ENCODE data around the gene ANLN.
"Not testable (repeated sequence)": the region's sequence is repeated elsewhere in the genome, so short reads cannot be mapped to it uniquely, and the experiment has no call there.

The ANLN gene

GRCh38 chr7:36420307-36420706 is 30.6 kb downstream of the ANLN start:
- no peak for DNase-seq

DNA sequence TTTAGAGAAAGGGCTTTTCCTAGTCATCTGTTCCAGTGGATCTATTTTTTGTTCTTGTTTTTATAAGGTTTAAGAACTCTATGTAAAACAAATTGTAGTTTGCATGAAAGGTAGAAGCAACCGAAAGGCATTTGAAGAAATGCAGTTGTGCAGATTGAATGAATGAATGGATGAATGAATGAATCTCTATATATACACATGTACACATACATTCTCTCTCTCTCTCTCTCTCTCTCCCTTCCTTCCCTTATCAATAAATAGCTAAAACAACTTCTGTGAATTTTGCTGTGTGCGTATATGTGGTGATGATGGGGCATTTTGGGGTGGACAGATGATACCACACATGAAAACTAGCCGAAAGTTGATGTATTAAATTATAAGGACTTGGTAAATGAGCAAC is 32.4 kb downstream of the ANLN start:
- no peak for DNase-seq

- no peak for DNase-seq
These were observed 34.0 kb downstream of the ANLN start for GRCh38 chr7:36423633-36424032.

DNA sequence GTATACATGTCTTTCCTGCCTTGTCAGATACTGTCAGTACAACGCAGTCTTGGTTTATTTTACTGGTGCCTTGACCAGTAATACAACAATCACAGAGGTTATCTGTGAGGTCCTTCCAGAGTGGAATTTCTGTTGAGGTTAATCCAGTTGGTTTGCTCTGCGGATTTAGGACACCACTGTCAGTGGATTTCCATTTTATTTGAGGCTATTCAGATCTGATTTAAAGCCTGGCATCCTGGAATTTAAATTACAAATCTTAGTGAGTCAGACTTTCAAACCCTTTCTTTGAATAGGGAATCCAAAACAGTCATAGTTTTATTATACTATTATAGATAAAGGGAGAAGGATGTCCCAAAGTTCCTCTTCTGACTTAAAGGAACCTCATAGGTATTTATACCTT is 40.5 kb downstream of the ANLN start:
- DNase-seq, result no peak

- no peak for DNase-seq
These were observed 41.2 kb downstream of the ANLN start for GRCh38 chr7:36430881-36431280.

DNA sequence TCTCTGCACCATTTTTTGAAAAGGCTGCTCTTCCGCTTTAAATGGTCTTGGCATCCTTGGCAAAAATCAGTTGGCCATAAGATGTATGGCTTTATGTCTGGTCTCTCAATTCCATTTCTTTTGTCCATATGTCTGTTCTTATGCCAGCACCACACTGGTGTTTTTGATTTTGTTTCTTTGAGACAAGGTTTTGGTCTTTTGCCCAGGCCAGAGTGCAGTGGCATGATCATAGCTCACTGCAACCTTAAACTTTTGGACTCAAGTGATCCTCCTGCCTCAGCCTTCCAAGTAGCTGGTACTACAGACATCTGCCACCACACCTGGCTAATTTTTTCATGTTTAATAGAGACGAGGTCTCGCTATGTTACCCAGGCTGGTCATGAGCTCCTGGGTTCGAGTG is 48.5 kb downstream of the ANLN start:
- DNase-seq, result no peak

DNA sequence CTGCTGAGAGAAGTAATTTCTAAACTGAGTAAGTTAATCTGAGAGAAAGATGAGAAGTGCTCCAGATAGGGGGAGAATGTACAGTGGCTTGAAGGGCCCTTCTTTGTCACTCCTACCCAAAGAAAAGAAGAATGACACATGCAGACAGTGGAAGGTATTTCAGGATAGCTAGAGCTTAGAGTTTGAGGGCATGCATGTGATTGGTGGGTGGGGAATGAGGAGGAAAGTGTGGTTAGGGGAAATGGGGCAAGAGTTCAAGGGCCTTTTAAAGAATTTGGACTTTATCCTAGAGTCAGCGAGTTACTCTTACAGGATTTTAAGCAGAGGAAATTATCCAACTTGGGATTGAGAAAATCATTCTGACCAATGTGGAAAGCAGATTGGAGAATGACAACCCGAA is 50.0 kb downstream of the ANLN start:
- no peak for DNase-seq

DNA sequence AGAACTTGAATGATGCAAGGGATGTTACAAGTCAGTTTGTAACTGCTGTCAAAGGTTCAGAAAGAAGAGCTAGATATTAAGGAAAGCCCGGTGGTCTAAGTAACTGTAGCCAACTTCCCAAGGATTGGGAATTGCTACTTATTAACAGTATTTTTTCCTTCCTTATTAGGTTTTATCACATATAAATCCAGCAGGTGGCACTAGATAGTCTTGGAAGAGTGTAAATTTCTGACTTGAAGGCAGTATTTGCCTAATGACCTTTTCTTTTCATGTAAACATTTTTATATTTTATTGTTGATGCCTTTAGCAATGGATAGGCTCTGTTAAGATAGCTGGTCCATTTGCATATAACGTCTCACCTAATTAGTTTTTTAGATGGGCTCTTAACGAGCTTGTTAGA is 51.2 kb downstream of the ANLN start:
- no peak for DNase-seq

DNA sequence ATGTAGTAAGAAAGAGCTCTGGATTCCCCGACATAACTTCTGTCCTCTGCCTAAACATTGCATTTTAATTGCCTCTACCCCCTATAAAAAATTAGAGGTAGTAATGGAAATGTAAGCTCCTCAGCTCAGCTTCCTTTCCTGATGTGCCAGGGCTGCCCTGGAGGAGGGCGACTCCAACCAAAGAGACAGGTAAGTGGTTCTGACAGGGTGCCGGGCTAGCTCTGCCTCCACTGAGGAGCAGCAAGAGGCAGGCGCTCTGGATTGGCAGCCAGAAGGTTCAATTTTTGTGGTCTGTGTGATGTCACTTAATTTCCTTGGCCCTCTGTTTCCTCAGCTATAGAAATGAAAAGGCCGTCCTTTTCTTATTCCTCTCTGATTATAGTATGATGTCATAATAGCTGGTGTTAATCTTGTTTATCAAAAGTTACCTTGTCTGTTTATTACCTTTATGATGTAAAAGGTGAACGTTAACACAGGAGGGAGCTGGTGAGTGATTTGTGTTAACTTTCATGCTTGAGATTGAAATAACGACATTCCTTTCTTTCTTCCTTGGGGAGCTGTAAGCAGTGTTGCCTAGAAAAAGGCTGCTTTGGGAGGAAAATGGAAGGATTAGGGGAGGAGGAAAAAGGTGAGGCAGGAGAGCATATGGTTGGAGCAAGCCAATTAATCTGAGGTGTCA is 51.8 kb downstream of the ANLN start:
- DNase-seq, result no peak

DNA sequence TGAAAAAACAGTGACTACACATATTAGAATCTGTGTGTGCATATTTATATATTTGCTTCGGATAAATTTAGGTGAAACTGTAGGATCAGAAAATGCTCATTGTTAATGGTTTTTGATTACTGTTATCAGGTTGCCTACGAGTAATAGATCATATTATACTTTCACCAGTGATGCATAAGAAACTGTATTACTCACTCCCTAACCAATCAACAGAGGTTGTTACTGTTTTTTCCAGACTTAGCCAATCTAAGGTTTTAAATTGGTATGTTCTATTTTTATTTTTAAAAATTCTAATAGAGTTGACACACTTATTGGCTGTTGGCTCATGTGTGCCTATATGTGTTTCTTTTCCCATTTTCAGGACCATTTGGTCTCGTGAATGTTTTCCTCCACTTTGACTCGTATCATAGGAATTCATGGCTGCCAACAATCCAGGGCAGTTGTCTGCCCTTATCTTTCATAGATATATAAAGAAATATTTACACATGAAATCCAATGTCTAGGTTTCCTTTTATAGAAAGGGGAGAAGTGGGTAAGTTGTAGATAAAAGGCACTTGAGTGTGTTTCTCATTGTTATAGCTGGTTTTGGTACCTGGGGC is 59.2 kb downstream of the ANLN start:
- no peak for DNase-seq

DNA sequence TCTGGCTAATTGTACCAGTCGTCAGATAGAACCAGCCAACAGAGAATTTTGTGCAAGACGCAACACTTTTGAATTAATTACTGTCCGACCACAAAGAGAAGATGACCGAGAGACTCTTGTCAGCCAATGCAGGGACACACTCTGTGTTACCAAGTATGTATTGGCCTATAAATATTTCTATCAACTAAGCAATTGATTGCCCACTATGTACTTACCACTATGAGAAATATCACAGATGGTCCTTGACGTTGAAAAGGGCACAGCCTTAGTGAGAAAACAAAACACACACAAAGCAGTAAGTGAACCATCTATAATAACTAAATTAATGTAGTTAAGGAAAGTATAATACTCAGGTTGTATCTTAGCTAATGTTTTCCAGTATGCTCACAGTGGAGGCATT is 60.0 kb downstream of the ANLN start:
- no peak for DNase-seq

DNA sequence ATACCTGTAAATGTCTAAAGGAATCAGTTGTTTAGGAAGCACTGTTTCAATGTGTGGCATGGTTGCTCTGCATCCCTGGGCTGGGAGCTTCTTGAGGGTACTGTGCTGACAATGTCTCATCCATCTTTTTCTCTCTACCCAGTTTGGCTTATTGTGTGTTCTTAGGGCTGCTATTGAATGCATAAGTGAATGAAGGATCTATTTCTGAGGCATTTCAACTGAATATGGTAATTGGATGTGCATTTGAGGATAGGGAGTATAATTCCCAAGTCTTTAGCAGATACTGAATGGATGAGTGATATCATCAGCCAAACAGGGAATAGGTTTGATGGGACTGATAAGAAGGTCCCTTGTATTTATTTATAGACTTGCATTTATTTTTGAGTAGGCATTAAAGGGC is 64.1 kb downstream of the ANLN start:
- no peak for DNase-seq

- no peak for DNase-seq
These were observed 66.0 kb downstream of the ANLN start for GRCh38 chr7:36455646-36456045.

GRCh38 chr7:36456138-36456537 is 66.5 kb downstream of the ANLN start:
- DNase-seq, result no peak

DNA sequence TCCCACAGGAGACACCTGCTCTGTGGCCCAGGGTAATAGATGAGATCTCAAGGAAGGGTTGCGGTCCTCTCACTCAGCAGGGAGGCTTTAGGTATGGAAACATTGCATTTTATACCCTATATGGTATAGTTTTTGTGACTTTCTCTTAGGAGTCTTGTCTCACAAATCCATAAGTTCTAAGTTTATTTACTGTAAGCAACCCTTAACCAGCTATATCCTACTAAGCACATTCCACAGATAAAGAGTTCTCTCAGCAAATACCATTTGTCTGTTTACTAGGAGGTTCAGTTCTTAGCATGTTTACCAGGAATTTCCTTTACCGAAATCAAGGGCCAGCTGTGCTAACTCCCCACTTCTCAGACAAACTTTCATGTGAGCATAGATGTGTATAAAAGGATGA is 66.9 kb downstream of the ANLN start:
- DNase-seq, result no peak

DNA sequence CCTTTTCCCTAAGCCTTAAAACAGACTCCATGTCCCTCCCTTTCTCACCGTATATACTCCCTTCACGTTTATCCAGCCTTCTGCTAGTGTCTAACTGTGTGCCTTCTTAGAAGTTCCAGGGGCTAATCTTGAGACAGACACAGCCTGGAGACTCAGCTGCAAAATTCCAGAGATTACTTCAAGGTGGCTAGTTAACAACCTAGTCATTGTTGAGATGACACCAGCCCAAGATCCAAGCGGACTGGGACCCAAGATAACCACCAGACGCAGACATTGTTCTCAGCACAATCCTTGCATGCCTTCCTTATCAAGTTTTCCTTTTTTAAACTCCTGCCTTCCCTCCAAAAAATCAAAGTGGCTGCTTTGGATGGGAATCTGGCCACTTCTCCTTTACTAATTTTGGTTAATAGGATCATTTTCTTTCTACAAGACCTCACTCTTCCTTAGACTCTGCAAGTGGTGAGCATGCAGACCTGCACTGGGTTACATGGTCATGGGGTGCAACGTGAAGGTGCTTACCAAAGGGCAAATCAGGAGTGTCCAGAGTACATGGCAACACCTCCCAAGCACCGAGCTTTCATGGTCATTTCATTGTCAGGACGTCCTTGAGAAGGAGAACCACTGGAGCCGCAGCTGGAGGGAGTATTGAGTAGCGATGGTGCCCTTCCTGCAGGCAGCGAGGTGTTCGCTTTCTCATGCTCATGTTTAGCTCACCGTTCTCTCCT is 69.7 kb downstream of the ANLN start:
- peak; percentile 78 for DNase-seq

DNA sequence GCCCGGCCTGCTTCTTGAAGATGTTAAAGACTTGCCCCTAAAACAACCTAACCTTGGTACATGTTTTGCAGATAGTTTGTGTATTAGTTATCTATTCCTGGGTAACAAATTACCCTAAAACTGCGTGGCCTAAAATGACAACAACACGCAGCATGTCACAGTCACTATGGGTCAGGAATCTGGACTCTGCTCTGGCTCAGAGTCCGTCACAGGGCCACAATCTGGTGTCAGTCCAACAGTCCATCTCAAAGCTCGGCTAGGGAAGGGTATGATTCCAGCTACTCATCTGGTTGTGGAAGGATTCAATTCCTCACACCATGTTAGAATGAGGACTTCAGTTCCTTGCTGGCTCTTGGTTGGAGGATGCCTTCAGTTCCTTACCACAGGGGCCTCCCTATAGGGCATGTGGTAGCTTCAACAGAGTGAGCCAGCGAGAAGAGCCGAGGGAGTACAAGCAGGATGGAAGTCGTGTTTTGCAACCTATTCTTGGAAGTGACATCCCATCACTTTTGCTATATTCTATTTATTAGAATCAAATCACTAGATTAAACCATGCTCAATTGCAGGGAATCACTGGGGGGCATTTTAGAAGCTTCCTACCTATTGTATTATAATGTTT is 71.3 kb downstream of the ANLN start:
- DNase-seq, result no peak

- DNase-seq, result no peak
These were observed 73.0 kb downstream of the ANLN start for GRCh38 chr7:36462551-36463137.

- DNase-seq, result no peak
These were observed 74.6 kb downstream of the ANLN start for GRCh38 chr7:36464271-36464670.

DNA sequence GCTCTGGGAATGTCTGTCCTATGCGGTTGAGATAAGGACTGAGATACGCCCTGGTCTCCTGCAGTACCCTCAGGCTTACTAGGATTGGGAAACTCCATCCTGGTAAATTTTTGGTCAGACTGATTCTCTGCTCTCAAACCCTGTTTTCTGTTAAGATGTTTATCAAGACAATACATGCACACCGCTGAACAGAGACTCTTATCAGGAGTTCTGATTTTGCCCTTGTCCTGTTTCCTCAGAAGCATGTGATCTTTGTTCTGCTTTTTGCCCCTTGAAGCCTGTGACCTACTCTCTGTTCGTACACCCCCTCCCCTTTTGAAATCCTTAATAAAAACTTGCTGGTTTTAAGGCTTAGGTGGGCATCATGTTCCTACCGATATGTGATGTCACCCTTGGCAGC is 76.3 kb downstream of the ANLN start:
- not testable (repeated sequence) for DNase-seq

DNA sequence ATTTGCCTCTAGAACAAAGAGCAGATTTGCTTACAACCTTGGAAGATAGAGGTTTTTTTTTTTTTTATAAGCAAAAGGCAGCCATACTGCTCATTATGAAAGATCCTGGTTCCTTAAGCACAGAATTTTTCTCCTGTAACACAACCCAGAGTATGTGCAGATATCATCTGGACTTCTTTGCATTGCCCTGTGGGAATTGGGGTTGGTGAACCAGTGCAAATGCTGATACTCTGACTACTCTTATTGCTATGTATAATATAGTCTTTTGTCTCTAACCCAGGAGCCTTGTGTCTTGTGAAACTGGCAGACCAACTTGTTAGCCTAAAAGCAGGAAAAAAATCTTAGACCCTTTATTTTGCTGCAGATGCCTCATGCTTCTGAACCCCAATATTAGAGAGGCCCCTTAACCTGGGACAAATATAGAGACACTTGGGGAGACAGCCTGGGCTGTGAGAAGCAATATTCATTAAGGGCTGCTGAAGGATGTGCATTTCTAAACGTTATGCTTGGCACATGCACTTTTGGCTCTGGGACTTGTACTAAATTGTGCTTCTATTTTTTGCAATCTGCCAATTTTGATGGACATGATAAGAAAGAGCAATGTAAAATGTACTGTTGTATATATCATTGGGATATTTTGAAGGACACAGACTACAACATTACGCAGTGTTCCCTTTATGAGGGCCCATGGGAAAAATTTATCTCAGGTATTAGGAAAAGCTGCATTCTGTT is 78.9 kb downstream of the ANLN start:
- DNase-seq, result no peak

GRCh38 chr7:36469236-36469635 is 79.6 kb downstream of the ANLN start:
- DNase-seq, result no peak

Data from islet precursor cell (in vitro differentiated cells).